Activated naive CD8-positive, alpha-beta T cell treated with anti-CD3 and anti-CD28 coated beads, Interleukin-2, amount 50 U/mL, for 24 hours (primary cell): ENCODE data around the gene AKR1B15.
"Not testable (repeated sequence)": the region's sequence is repeated elsewhere in the genome, so short reads cannot be mapped to it uniquely, and the experiment has no call there.

ENCODE experiments used
- ATAC-seq: fragments of 150-1000 bp; cut with Tn5 transposase; one replicate; pipeline ENCODE4 v1.10.0; 2021
- DNase-seq: peaks from one replicate; pipeline ENCODE4 v3.0.0; 2021
- H3K27ac Mint-ChIP-seq: one replicate; pipeline ENCODE4 v1.8.0; 2021; ENCODE audit warnings: mild to moderate bottlenecking, mixed read lengths
- H3K27me3 Mint-ChIP-seq: one replicate; pipeline ENCODE4 v1.8.0; 2021; ENCODE audit warnings: mixed read lengths
- H3K36me3 Mint-ChIP-seq: one replicate; pipeline ENCODE4 v1.8.0; 2021; ENCODE audit warnings: low read depth, mixed read lengths
- H3K4me1 Mint-ChIP-seq: one replicate; pipeline ENCODE4 v1.8.0; 2021; ENCODE audit warnings: mixed read lengths
- H3K4me3 Mint-ChIP-seq: one replicate; pipeline ENCODE4 v1.8.0; 2021; ENCODE audit warnings: mild to moderate bottlenecking, moderate library complexity, mixed read lengths
- H3K9me3 Mint-ChIP-seq: one replicate; pipeline ENCODE4 v1.8.0; 2021; ENCODE audit warnings: mixed read lengths

Gene AKR1B15

GRCh38 chr7:134522601-134523000 is 26.3 kb upstream of the AKR1B15 start:
- Mint-ChIP-seq H3K4me3 (no peak overlapping the region), H3K9me3 (no peaks in the 10 kb centered on the region), H3K27ac (no peak overlapping the region), H3K4me1 (no peaks in the 10 kb centered on the region), H3K27me3 (peaks cover 18% of the 10 kb centered on the region), H3K36me3 (no peaks in the 10 kb centered on the region)
- ATAC-seq (no peak), DNase-seq (no peak)

- H3K27me3 Mint-ChIP-seq: peaks cover 19% of the 10 kb centered on the region
- not testable (repeated sequence) for H3K27ac Mint-ChIP-seq, H3K36me3 Mint-ChIP-seq, DNase-seq, H3K4me1 Mint-ChIP-seq, H3K9me3 Mint-ChIP-seq, ATAC-seq, H3K4me3 Mint-ChIP-seq
Measured at GRCh38 chr7:134525449-134525848, 23.5 kb upstream of the AKR1B15 start.

- not testable (repeated sequence) for H3K9me3 Mint-ChIP-seq, H3K4me1 Mint-ChIP-seq, DNase-seq, ATAC-seq, H3K4me3 Mint-ChIP-seq, H3K36me3 Mint-ChIP-seq, H3K27ac Mint-ChIP-seq
- peaks cover 19% of the 10 kb centered on the region for H3K27me3 Mint-ChIP-seq
Measured at GRCh38 chr7:134526552-134527248, 22.2 kb upstream of the AKR1B15 start.

- ATAC-seq: no peak
- Mint-ChIP-seq H3K4me3 (no peak overlapping the region), H3K36me3 (no peaks in the 10 kb centered on the region)
Measured at GRCh38 chr7:134527979-134528371, 20.9 kb upstream of the AKR1B15 start.

GRCh38 chr7:134528749-134529148 is 20.2 kb upstream of the AKR1B15 start:
- no peaks in the 10 kb centered on the region for H3K9me3 Mint-ChIP-seq
- DNase-seq (no peak), ATAC-seq (no peak)
- no peaks in the 10 kb centered on the region for H3K36me3 Mint-ChIP-seq
- no peak overlapping the region for H3K4me3 Mint-ChIP-seq
- no peaks in the 10 kb centered on the region for H3K4me1 Mint-ChIP-seq
- H3K27me3 Mint-ChIP-seq: peaks cover 16% of the 10 kb centered on the region
- H3K27ac Mint-ChIP-seq: no peak overlapping the region

More at GRCh38 chr7:134527979-134528371, 20.9 kb upstream of the AKR1B15 start:
- no peak for DNase-seq
- H3K4me1 Mint-ChIP-seq: no peaks in the 10 kb centered on the region
- no peaks in the 10 kb centered on the region for H3K9me3 Mint-ChIP-seq
- no peak overlapping the region for H3K27ac Mint-ChIP-seq
- peaks cover 18% of the 10 kb centered on the region for H3K27me3 Mint-ChIP-seq

GRCh38 chr7:134530460-134530859 is 18.4 kb upstream of the AKR1B15 start:
- peaks cover 11% of the 10 kb centered on the region for H3K27me3 Mint-ChIP-seq
- DNase-seq (no peak), ATAC-seq (no peak)
- no peak overlapping the region for H3K4me3 Mint-ChIP-seq
- no peak overlapping the region for H3K27ac Mint-ChIP-seq
- no peaks in the 10 kb centered on the region for H3K36me3 Mint-ChIP-seq
- no peaks in the 10 kb centered on the region for H3K4me1 Mint-ChIP-seq
- H3K9me3 Mint-ChIP-seq: no peaks in the 10 kb centered on the region

GRCh38 chr7:134532180-134532953 is 16.5 kb upstream of the AKR1B15 start:
- no peaks in the 10 kb centered on the region for H3K9me3 Mint-ChIP-seq
- no peak for ATAC-seq
- H3K4me3 Mint-ChIP-seq: no peak overlapping the region
- DNase-seq: no peak
- H3K4me1 Mint-ChIP-seq: no peaks in the 10 kb centered on the region
- H3K27me3 Mint-ChIP-seq: peaks cover 11% of the 10 kb centered on the region
- no peak overlapping the region for H3K27ac Mint-ChIP-seq
- no peaks in the 10 kb centered on the region for H3K36me3 Mint-ChIP-seq

- no peak for DNase-seq
- Mint-ChIP-seq H3K4me3 (no peak overlapping the region), H3K27ac (no peak overlapping the region), H3K27me3 (peaks cover 11% of the 10 kb centered on the region), H3K4me1 (no peaks in the 10 kb centered on the region), H3K36me3 (no peaks in the 10 kb centered on the region), H3K9me3 (no peaks in the 10 kb centered on the region)
- no peak for ATAC-seq
Measured at GRCh38 chr7:134532954-134533218, 16.0 kb upstream of the AKR1B15 start.

- Mint-ChIP-seq H3K27me3 (peaks cover 11% of the 10 kb centered on the region), H3K4me3 (no peak overlapping the region), H3K36me3 (no peaks in the 10 kb centered on the region), H3K4me1 (no peaks in the 10 kb centered on the region), H3K27ac (no peak overlapping the region), H3K9me3 (no peaks in the 10 kb centered on the region)
- DNase-seq (no peak), ATAC-seq (no peak)
Measured at GRCh38 chr7:134533288-134533771, 15.6 kb upstream of the AKR1B15 start.

GRCh38 chr7:134534633-134535032 is 14.3 kb upstream of the AKR1B15 start:
- H3K27me3 Mint-ChIP-seq: peaks cover 7% of the 10 kb centered on the region
- H3K4me1 Mint-ChIP-seq: no peaks in the 10 kb centered on the region
- no peaks in the 10 kb centered on the region for H3K36me3 Mint-ChIP-seq
- no peaks in the 10 kb centered on the region for H3K9me3 Mint-ChIP-seq
- H3K4me3 Mint-ChIP-seq: no peak overlapping the region
- H3K27ac Mint-ChIP-seq: no peak overlapping the region
- no peak for ATAC-seq
- no peak for DNase-seq

GRCh38 chr7:134535272-134535918 is 13.5 kb upstream of the AKR1B15 start:
- Mint-ChIP-seq H3K4me1 (no peaks in the 10 kb centered on the region), H3K27ac (no peak overlapping the region), H3K4me3 (no peak overlapping the region), H3K27me3 (peaks cover 5% of the 10 kb centered on the region), H3K36me3 (no peaks in the 10 kb centered on the region), H3K9me3 (no peaks in the 10 kb centered on the region)
- DNase-seq (no peak), ATAC-seq (no peak)

GRCh38 chr7:134535919-134536299 is 13.0 kb upstream of the AKR1B15 start:
- ATAC-seq (no peak), DNase-seq (no peak)
- H3K27me3 Mint-ChIP-seq: peaks cover 5% of the 10 kb centered on the region
- no peaks in the 10 kb centered on the region for H3K36me3 Mint-ChIP-seq
- no peak overlapping the region for H3K4me3 Mint-ChIP-seq
- H3K9me3 Mint-ChIP-seq: no peaks in the 10 kb centered on the region
- no peak overlapping the region for H3K27ac Mint-ChIP-seq
- no peaks in the 10 kb centered on the region for H3K4me1 Mint-ChIP-seq

- H3K4me3 Mint-ChIP-seq, H3K9me3 Mint-ChIP-seq, DNase-seq, H3K27ac Mint-ChIP-seq, ATAC-seq, H3K4me1 Mint-ChIP-seq, H3K36me3 Mint-ChIP-seq, H3K27me3 Mint-ChIP-seq: not testable (repeated sequence)
Measured at GRCh38 chr7:134536558-134536957, 12.4 kb upstream of the AKR1B15 start.

GRCh38 chr7:134537273-134537781 is 11.6 kb upstream of the AKR1B15 start:
- not testable (repeated sequence) for H3K9me3 Mint-ChIP-seq, ATAC-seq, H3K4me1 Mint-ChIP-seq, H3K27ac Mint-ChIP-seq, DNase-seq, H3K4me3 Mint-ChIP-seq, H3K27me3 Mint-ChIP-seq, H3K36me3 Mint-ChIP-seq
